ENCODE results near the gene AP5S1.
A peak's percentile ranks its signal among the peaks of the same experiment; 100 is the strongest.
"Not testable (repeated sequence)": the region's sequence is repeated elsewhere in the genome, so short reads cannot be mapped to it uniquely, and the experiment has no call there.

Gene AP5S1

GRCh38 chr20:3843490-3843889 is 23.1 kb downstream of the AP5S1 start:
- peaks cover 22% of the 10 kb centered on the region for H3K4me1 Mint-ChIP-seq
- H3K27me3 Mint-ChIP-seq, result no peaks in the 10 kb centered on the region
- H3K27ac Mint-ChIP-seq, result no peak overlapping the region
- no peaks in the 10 kb centered on the region for H3K9me3 Mint-ChIP-seq
- H3K36me3 Mint-ChIP-seq, result no peaks in the 10 kb centered on the region
- no peak overlapping the region for H3K4me3 Mint-ChIP-seq

GRCh38 chr20:3843990-3844619 is 23.8 kb downstream of the AP5S1 start:
- not testable (repeated sequence) for H3K27ac Mint-ChIP-seq, H3K9me3 Mint-ChIP-seq, H3K36me3 Mint-ChIP-seq, H3K4me3 Mint-ChIP-seq, H3K27me3 Mint-ChIP-seq
- peaks cover 23% of the 10 kb centered on the region for H3K4me1 Mint-ChIP-seq

GRCh38 chr20:3846378-3846739 is 26.0 kb downstream of the AP5S1 start:
- Mint-ChIP-seq H3K27me3 (no peaks in the 10 kb centered on the region), H3K4me3 (peak overlapping the region; percentile 88), H3K27ac (peak overlapping the region; percentile 72), H3K36me3 (no peaks in the 10 kb centered on the region), H3K4me1 (peaks cover 28% of the 10 kb centered on the region), H3K9me3 (no peaks in the 10 kb centered on the region)

GRCh38 chr20:3846740-3847428 is 26.5 kb downstream of the AP5S1 start, which contains the start of gene MAVS:
TSS of gene MAVS (plus strand) at chr20:3846834. CDS start at chr20:3854625, 7,791 bp downstream.
- Mint-ChIP-seq H3K27me3 (no peaks in the 10 kb centered on the region), H3K36me3 (no peaks in the 10 kb centered on the region), H3K4me3 (peak within 1 kb of the TSS; percentile 88), H3K27ac (peak within 1 kb of the TSS; percentile 91), H3K4me1 (peaks cover 28% of the 10 kb centered on the region), H3K9me3 (no peaks in the 10 kb centered on the region)

- H3K36me3 Mint-ChIP-seq, result no peaks in the 10 kb centered on the region
- peaks cover 28% of the 10 kb centered on the region for H3K4me1 Mint-ChIP-seq
- H3K27me3 Mint-ChIP-seq, result no peaks in the 10 kb centered on the region
- H3K4me3 Mint-ChIP-seq, result peak overlapping the region; percentile 88
- no peaks in the 10 kb centered on the region for H3K9me3 Mint-ChIP-seq
- H3K27ac Mint-ChIP-seq, result peak overlapping the region; percentile 91
Measured at GRCh38 chr20:3847429-3847940, 27.1 kb downstream of the AP5S1 start.

- H3K9me3 Mint-ChIP-seq, result no peaks in the 10 kb centered on the region
- H3K27me3 Mint-ChIP-seq, result no peaks in the 10 kb centered on the region
- H3K4me1 Mint-ChIP-seq, result peaks cover 28% of the 10 kb centered on the region
- H3K4me3 Mint-ChIP-seq, result peak overlapping the region; percentile 88
- peak overlapping the region; percentile 52 for H3K27ac Mint-ChIP-seq
- no peaks in the 10 kb centered on the region for H3K36me3 Mint-ChIP-seq
Measured at GRCh38 chr20:3848565-3848964, 28.2 kb downstream of the AP5S1 start.

- peaks cover 6% of the 10 kb centered on the region for H3K36me3 Mint-ChIP-seq
- no peak overlapping the region for H3K4me3 Mint-ChIP-seq
- H3K27ac Mint-ChIP-seq, result no peak overlapping the region
- H3K27me3 Mint-ChIP-seq, result no peaks in the 10 kb centered on the region
- peaks cover 17% of the 10 kb centered on the region for H3K4me1 Mint-ChIP-seq
- no peaks in the 10 kb centered on the region for H3K9me3 Mint-ChIP-seq
Measured at GRCh38 chr20:3854462-3854871, 34.1 kb downstream of the AP5S1 start.

- peaks cover 6% of the 10 kb centered on the region for H3K36me3 Mint-ChIP-seq
- H3K27ac Mint-ChIP-seq, result no peak overlapping the region
- no peaks in the 10 kb centered on the region for H3K9me3 Mint-ChIP-seq
- peaks cover 14% of the 10 kb centered on the region for H3K4me1 Mint-ChIP-seq
- no peaks in the 10 kb centered on the region for H3K27me3 Mint-ChIP-seq
- no peak overlapping the region for H3K4me3 Mint-ChIP-seq
Measured at GRCh38 chr20:3857405-3857804, 37.1 kb downstream of the AP5S1 start.

GRCh38 chr20:3858689-3859088 is 38.3 kb downstream of the AP5S1 start:
- Mint-ChIP-seq H3K27me3 (no peaks in the 10 kb centered on the region), H3K27ac (no peak overlapping the region), H3K4me1 (peaks cover 14% of the 10 kb centered on the region), H3K36me3 (peaks cover 14% of the 10 kb centered on the region), H3K9me3 (no peaks in the 10 kb centered on the region), H3K4me3 (no peak overlapping the region)

GRCh38 chr20:3861191-3861590 is 40.8 kb downstream of the AP5S1 start:
- Mint-ChIP-seq H3K4me3 (no peak overlapping the region), H3K4me1 (peaks cover 8% of the 10 kb centered on the region), H3K36me3 (peaks cover 16% of the 10 kb centered on the region), H3K9me3 (no peaks in the 10 kb centered on the region), H3K27me3 (no peaks in the 10 kb centered on the region), H3K27ac (no peak overlapping the region)

- Mint-ChIP-seq H3K36me3 (peaks cover 13% of the 10 kb centered on the region), H3K9me3 (no peaks in the 10 kb centered on the region), H3K4me1 (peaks cover 4% of the 10 kb centered on the region), H3K27me3 (no peaks in the 10 kb centered on the region), H3K27ac (peak overlapping the region; percentile 8), H3K4me3 (no peak overlapping the region)
Measured at GRCh38 chr20:3862333-3862732, 42.0 kb downstream of the AP5S1 start.

GRCh38 chr20:3863317-3863716 is 43.0 kb downstream of the AP5S1 start:
- Mint-ChIP-seq H3K4me1 (no peaks in the 10 kb centered on the region), H3K9me3 (no peaks in the 10 kb centered on the region), H3K4me3 (no peak overlapping the region), H3K27ac (no peak overlapping the region), H3K36me3 (peaks cover 9% of the 10 kb centered on the region), H3K27me3 (no peaks in the 10 kb centered on the region)

- Mint-ChIP-seq H3K27me3 (no peaks in the 10 kb centered on the region), H3K9me3 (no peaks in the 10 kb centered on the region), H3K4me3 (no peak overlapping the region), H3K27ac (no peak overlapping the region), H3K4me1 (no peaks in the 10 kb centered on the region), H3K36me3 (peaks cover 9% of the 10 kb centered on the region)
Measured at GRCh38 chr20:3864518-3864917, 44.2 kb downstream of the AP5S1 start.

- no peak overlapping the region for H3K27ac Mint-ChIP-seq
- H3K9me3 Mint-ChIP-seq, result no peaks in the 10 kb centered on the region
- H3K4me3 Mint-ChIP-seq, result no peak overlapping the region
- peaks cover 9% of the 10 kb centered on the region for H3K36me3 Mint-ChIP-seq
- H3K27me3 Mint-ChIP-seq, result no peaks in the 10 kb centered on the region
- no peaks in the 10 kb centered on the region for H3K4me1 Mint-ChIP-seq
Measured at GRCh38 chr20:3865152-3865886, 45.0 kb downstream of the AP5S1 start.

- Mint-ChIP-seq H3K4me1 (no peaks in the 10 kb centered on the region), H3K36me3 (peaks cover 9% of the 10 kb centered on the region), H3K27ac (no peak overlapping the region), H3K27me3 (no peaks in the 10 kb centered on the region), H3K4me3 (no peak overlapping the region), H3K9me3 (no peaks in the 10 kb centered on the region)
Measured at GRCh38 chr20:3865887-3866407, 45.6 kb downstream of the AP5S1 start.

GRCh38 chr20:3866464-3866863 is 46.1 kb downstream of the AP5S1 start:
- Mint-ChIP-seq H3K27me3 (no peaks in the 10 kb centered on the region), H3K4me3 (no peak overlapping the region), H3K9me3 (no peaks in the 10 kb centered on the region), H3K4me1 (no peaks in the 10 kb centered on the region), H3K27ac (no peak overlapping the region), H3K36me3 (peaks cover 9% of the 10 kb centered on the region)
